Peyer's patch (tissue), 4 donors: ENCODE measurements around the gene CCL27.

Source experiments
- POLR2A ChIP-seq, 2 donors: fragments of 450-650 bp; IDR thresholded peaks; one replicate each; pipeline ENCODE4 v1.5.1; 2017; ENCODE audit warnings: antibody characterized with exemption in 2 of 2, mild to moderate bottlenecking in 2 of 2, moderate library complexity in 2 of 2
- TF ChIP-seq, protein P1 (sequence below), 6 experiments: fragments of 450-650 bp in 4 of 6; fragments of 200-600 bp in 2 of 6; sonication (generic) in 1 of 6; IDR thresholded peaks; one replicate each; pipeline ENCODE4 v1.5.1; 2017 to 2019; ENCODE audit warnings: antibody characterized with exemption in 6 of 6, mild to moderate bottlenecking in 3 of 6, moderate library complexity in 1 of 6

DNA sequence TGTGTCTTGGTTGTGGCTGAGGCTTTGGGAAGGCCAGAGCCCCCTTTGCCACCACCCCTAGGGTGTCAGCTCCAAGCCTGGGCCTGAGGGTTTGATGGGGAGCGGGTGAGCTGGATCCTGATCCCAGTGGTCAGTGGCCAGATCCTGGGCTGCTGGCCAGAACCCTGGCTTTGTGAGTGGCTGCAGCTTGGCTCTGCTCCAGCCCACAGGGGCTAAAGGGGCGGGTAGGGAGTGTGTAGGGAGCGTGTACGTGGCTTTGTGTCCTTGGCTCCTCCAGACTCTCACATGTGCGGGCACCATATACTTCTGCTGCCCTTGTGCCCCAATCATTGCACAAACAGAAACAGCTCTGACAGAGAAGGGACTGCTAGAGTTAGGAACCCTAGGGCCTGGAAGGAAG lies 11.6 kb downstream of the CCL27 start:
- TF ChIP-seq, protein P1, sequence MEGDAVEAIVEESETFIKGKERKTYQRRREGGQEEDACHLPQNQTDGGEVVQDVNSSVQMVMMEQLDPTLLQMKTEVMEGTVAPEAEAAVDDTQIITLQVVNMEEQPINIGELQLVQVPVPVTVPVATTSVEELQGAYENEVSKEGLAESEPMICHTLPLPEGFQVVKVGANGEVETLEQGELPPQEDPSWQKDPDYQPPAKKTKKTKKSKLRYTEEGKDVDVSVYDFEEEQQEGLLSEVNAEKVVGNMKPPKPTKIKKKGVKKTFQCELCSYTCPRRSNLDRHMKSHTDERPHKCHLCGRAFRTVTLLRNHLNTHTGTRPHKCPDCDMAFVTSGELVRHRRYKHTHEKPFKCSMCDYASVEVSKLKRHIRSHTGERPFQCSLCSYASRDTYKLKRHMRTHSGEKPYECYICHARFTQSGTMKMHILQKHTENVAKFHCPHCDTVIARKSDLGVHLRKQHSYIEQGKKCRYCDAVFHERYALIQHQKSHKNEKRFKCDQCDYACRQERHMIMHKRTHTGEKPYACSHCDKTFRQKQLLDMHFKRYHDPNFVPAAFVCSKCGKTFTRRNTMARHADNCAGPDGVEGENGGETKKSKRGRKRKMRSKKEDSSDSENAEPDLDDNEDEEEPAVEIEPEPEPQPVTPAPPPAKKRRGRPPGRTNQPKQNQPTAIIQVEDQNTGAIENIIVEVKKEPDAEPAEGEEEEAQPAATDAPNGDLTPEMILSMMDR (IDR thresholded peaks at IDR 0.05): no peak
- no peak for TF ChIP-seq POLR2A (IDR thresholded peaks at IDR 0.05)
